Measurements from ENCODE around the gene CNTNAP2. TPM values are rescaled to one million over a fixed set of nuclear protein-coding genes. Genes with fewer than 3 reads are reported as not detected.

Gene CNTNAP2
- total and polyA plus RNA-seq, 9 of the 15 experiments (the other 6 are each of a cell fraction or from before 2014, with no cell fraction given): 0.04 to 0.62 (median 0.09) TPM; not detected in 4

- 0 out of 5 replicates have a peak, but pooled peaks cover 0 to 2% of the 10 kb centered on the region in 2 experiments for H3K4me1 ChIP-seq (replicated peaks in 1 of 2; ENCODE audit: control insufficient read depth in 2 of 2, insufficient read depth in 2 of 2, low read length in 2 of 2)
- FAIRE-seq (no peak), DNase-seq (ENCODE audit: extremely low read depth in 1 of 4, low spot score in 3 of 4) (no peak), ATAC-seq (no peak)
- H3K9ac ChIP-seq (ENCODE audit: insufficient read depth in 1 of 2, low read depth in 2 of 2, low read length in 2 of 2): no peak overlapping the region
- intact Hi-C loops (cut with micrococcal nuclease) (no loop called here), in situ Hi-C loops (cut with MboI) (no loop called here)
- no peak overlapping the region for H3K27ac ChIP-seq (ENCODE audit: extremely low read depth, low read depth, low read length)
- H3K79me2 ChIP-seq (ENCODE audit: control insufficient read depth, insufficient read depth, low read length): no peaks in the 10 kb centered on the region
- H3K4me3 ChIP-seq: no peak overlapping the region
- H3K9me1 ChIP-seq (ENCODE audit: control insufficient read depth, insufficient read depth, low read length): no peaks in the 10 kb centered on the region
- no peaks in the 10 kb centered on the region for H4K20me1 ChIP-seq (replicated peaks; ENCODE audit: control insufficient read depth, insufficient read depth, low read length)
- CTCF ChIA-PET (ENCODE audit: low intra/inter-chr PET ratio): no interaction called here
- no peaks in the 10 kb centered on the region for H3K9me3 ChIP-seq (replicated peaks; ENCODE audit: control insufficient read depth, insufficient read depth, low read depth, low read length)
- POLR2A ChIA-PET: no interaction called here
- 2% methylated on average over 10 of the region's 10 CpGs for WGBS (ENCODE audit: insufficient coverage, low coverage, missing lambda C conversion rate)
- H3K4me2 ChIP-seq (ENCODE audit: insufficient read depth, low read length): no peak overlapping the region
- H3K36me3 ChIP-seq (ENCODE audit: control insufficient read depth, insufficient read depth, low read length): no peaks in the 10 kb centered on the region
- H2AFZ ChIP-seq (ENCODE audit: low read depth, low read length): no peak overlapping the region
- peaks cover 23 to 30% of the 10 kb centered on the region in 2 experiments for H3K27me3 ChIP-seq (ENCODE audit: control insufficient read depth in 2 of 2, insufficient read depth in 2 of 2, low read length in 2 of 2)
- no TSS peak for BruUV-seq (replicated peaks)
- TF ChIP-seq ZKSCAN3 (CRISPR knock-in tag; IDR thresholded peaks at IDR 0.05): no peak
- no peak for TF ChIP-seq POLR2AphosphoS2 (IDR thresholded peaks at IDR 0.05; ENCODE audit: low read length)
- no peak for TF ChIP-seq SMARCE1 (IDR thresholded peaks at IDR 0.05)
- no peak for TF ChIP-seq ATF2 (CRISPR knock-in tag; IDR thresholded peaks at IDR 0.05)
- no peak for TF ChIP-seq ZBTB7A (IDR thresholded peaks at IDR 0.05; ENCODE audit: borderline replicate concordance, control insufficient read depth, low read depth, low read length)
- TF ChIP-seq GATA2 (CRISPR knock-in tag; IDR thresholded peaks at IDR 0.05): no peak
- no peak for TF ChIP-seq ZNF134 (CRISPR knock-in tag; conservative IDR thresholded peaks at IDR 0.05)
- TF ChIP-seq, protein P1, sequence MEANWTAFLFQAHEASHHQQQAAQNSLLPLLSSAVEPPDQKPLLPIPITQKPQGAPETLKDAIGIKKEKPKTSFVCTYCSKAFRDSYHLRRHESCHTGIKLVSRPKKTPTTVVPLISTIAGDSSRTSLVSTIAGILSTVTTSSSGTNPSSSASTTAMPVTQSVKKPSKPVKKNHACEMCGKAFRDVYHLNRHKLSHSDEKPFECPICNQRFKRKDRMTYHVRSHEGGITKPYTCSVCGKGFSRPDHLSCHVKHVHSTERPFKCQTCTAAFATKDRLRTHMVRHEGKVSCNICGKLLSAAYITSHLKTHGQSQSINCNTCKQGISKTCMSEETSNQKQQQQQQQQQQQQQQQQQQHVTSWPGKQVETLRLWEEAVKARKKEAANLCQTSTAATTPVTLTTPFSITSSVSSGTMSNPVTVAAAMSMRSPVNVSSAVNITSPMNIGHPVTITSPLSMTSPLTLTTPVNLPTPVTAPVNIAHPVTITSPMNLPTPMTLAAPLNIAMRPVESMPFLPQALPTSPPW (CRISPR knock-in tag; IDR thresholded peaks at IDR 0.05): no peak
- no peak for TF ChIP-seq ZNF12 (CRISPR knock-in tag; IDR thresholded peaks at IDR 0.05)
- no peak for TF ChIP-seq KAT8 (IDR thresholded peaks at IDR 0.05; ENCODE audit: low read depth)
- no peak for TF ChIP-seq SMAD2 (IDR thresholded peaks at IDR 0.05; ENCODE audit: low read depth, low read length)
- TF ChIP-seq KLF10 (CRISPR knock-in tag; IDR thresholded peaks at IDR 0.05): no peak
- no peak for TF ChIP-seq GABPA (tag; conservative IDR thresholded peaks at IDR 0.05; ENCODE audit: low read depth)
Observed at GRCh38 chr7:148385009-148385682, 2268.5 kb downstream of the CNTNAP2 start.
